Medulla oblongata (tissue), 1 donor: ENCODE measurements around the gene UBE2H.
"Not testable (repeated sequence)": the region's sequence is repeated elsewhere in the genome, so short reads cannot be mapped to it uniquely, and the experiment has no call there.

Experiments used
- DNase-seq: peaks from one replicate; pipeline ENCODE4 v3.0.0-alpha.2; 2015; ENCODE audit errors: extremely low spot score

Gene UBE2H

DNA sequence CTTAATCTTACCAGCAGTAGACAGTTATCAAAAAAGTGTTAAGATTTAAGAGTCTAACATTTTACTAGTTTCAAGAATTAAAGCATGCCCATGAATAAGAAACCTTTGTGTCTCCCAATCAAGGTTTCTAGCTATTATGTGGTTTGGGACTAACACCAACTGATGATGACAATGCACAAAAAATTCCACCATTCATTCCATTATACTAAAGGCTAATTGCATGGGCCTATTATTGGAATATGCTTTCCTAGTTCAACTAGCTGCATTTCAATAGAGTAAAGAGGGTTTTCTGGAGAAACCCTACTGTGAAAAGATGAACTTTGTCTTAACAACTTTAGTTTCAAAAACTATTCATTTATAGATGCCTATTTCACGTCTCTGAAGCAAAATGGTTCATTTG, 44.6 kb downstream of the UBE2H start:
- no peak for DNase-seq

- DNase-seq: no peak
Measured at GRCh38 chr7:129907122-129907736, 45.5 kb downstream of the UBE2H start.

- DNase-seq: no peak
Measured at GRCh38 chr7:129906700-129907099, 46.1 kb downstream of the UBE2H start.

GRCh38 chr7:129903935-129904334, 48.8 kb downstream of the UBE2H start:
- DNase-seq: no peak

GRCh38 chr7:129902788-129903422, 49.9 kb downstream of the UBE2H start:
- no peak for DNase-seq

DNA sequence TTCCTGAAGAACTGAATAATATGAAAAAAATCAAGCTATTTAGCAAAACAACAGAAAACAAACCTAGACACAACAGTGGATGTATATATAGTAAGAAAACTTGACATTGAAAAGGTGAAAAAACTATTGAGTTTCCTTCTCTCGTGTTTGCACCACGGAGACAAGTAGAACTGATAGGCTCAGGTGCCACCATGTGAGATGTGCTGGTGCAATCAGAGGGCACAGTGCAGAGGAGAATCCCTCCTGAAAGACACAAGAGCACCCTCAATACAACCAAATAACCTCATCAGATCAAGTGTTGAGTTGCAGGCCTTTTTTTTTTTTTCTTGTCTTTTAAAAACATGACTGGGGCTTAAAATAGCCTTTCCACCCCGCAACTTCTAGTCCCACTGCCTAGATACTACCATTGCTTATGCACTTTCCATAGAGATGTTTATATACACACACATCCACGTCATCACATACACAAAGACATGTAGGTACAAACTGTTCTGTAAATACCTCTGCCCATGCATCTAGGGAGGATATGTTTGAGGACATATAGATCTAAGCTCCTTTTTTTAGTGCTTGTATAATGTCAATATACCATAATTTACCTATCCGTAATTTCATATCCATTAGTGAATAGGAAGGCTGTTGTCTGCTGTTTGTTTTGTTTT, 54.1 kb downstream of the UBE2H start:
- DNase-seq: no peak

GRCh38 chr7:129898007-129898406, 54.8 kb downstream of the UBE2H start:
- DNase-seq: no peak

GRCh38 chr7:129896568-129897382, 56.0 kb downstream of the UBE2H start:
- no peak for DNase-seq

GRCh38 chr7:129894184-129894583, 58.6 kb downstream of the UBE2H start:
- not testable (repeated sequence) for DNase-seq

- DNase-seq: no peak
Measured at GRCh38 chr7:129890090-129890489, 62.7 kb downstream of the UBE2H start.

DNA sequence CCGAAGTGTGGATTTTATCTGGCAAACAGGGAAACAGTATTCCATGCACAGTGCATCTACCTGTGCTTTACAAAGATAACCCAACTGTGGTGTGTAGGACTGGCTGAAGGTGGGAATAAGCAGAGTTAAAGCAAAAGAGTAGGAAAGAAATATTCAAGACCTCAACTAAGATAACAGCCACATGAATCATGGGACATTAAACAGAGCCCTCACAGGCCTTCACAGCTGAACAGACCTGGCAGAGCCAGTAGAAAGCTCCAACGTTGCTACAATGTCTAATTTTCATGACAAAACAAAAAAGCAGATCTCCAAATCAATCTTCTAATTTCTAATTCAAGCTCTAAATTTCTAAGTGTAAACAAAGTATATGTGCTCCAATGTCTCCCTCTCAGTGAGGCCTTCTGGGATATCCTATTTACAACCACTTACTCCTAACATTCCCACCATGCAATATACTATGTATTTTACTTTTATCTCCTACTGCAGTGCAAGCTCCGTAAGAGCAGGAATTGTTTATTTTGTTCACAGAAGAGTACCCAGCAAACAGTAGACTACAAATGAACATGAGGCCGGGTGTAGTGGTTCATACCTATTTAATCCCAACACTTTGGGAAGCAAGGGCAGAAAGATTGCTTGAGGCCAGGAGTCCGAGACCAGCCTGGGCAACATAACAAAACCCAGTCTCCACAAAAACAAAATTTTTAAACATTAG, 63.5 kb downstream of the UBE2H start:
- no peak for DNase-seq

DNA sequence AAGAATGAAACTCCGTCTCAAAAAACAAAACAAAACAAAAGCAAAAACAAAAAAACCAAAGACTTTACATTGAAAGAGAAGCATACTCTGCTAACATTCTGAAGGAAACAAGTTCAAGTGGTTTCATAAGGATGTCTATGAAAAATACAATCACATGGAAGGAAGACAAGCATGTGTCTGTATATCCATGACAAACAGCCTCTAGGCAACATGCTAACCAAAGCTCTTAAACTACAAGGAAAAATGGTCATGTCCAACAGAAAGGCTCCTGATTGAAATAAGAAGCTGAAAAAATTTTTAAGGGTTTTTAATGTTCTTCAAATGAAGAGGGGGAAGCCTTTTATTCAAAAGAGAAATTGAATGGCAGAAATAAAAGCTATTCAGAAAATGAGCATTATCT, 64.9 kb downstream of the UBE2H start:
- no peak for DNase-seq

DNA sequence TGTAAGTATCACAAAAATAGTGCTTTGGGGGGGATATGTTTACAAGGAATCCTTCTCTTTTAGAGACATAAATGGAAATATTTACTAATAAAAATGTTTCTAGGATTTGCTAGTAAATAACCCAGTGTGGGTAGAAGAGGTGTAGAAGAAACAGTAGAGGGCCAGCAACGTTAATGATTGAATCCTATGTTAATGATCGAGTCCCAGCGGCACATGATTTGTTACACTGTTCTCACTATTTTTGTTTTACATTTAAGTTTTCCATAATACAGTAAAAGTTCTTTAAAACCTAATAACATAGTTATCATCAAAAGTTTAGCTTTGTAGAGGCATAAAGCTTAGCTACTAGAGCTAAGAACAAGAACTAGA, 66.0 kb downstream of the UBE2H start:
- no peak for DNase-seq

DNA sequence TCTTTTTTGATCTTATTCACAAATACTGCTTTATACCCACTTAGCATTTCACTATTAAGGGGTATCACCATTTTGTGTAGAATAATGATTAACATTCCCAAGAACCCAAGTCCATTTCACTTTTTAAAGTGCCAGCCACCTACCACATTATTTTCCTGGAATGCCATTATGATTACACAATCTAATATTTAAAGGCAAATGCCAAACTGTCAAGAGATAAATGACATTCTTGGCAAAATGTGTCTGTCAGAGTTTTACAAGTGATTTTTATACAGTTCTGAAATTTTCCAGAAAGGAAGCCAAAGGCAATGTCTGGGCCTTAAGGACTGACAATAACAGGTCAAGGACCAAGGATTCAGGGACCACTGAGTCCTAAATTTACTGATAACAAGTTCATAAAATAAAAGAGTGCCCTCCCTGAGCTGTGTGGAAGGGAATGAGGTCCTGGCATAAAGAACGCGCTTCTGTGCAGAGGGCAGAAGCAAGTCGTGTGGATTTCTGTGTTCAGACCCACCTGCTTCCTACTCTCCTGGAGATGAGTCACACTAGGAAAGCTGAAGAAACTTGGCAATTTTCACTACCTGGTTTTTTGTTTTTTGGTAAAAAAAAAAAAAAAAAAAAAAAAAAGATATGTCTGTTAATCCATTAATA, 66.5 kb downstream of the UBE2H start:
- DNase-seq: no peak

DNA sequence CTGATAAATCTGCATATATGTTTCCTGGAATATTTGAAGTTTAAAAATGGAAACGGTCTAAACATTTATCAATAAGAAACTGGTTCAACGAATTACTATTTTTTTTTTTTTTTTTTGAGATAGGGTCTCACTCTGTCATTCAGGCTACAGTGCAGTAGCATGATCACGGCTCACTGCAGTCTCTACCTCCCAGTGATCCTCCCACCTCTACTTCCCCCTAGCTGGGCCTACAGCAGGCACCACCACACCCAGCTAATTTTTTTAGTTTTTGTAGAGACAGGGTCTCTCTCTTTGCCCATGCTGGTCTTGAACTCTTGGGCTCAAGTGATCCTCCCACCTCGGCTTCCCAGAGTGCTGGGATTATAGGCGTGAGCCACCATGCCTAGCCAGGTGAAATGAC, 68.3 kb downstream of the UBE2H start:
- no peak for DNase-seq

- DNase-seq: no peak
Measured at GRCh38 chr7:129883151-129883550, 69.6 kb downstream of the UBE2H start.

- no peak for DNase-seq
Measured at GRCh38 chr7:129882531-129882930, 70.2 kb downstream of the UBE2H start.

- DNase-seq: no peak
Measured at GRCh38 chr7:129877146-129877792, 75.5 kb downstream of the UBE2H start.

- no peak for DNase-seq
Measured at GRCh38 chr7:129875745-129876411, 76.9 kb downstream of the UBE2H start.

DNA sequence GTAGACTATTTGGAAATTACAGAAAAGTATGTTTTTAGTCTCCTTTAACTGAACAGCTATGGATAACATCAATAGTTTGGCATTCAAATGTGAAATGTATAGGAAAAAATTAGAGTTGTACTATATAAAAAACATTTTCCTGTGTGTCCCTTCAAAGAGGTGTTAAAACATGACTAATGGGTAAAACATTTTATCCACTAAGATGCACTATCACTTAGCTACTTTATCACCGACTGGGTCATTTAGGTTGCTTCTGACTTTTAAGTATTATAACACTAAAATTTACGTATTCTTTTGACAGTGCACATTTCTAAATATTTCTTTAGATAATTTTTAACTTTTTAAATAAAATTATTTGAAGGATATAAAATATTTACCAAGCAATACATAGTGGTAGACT, 77.6 kb downstream of the UBE2H start:
- no peak for DNase-seq
